Common myeloid progenitor, CD34-positive (primary cell): ENCODE measurements around the gene MUS81.

Experiments
- CTCF ChIA-PET: fragments of 350-600 bp; sonication (Branson Sonifier 250); formaldehyde crosslinking; loops from one replicate; lab custom pipeline; 2021; ENCODE audit warnings: antibody characterized with exemption; lab: Charles Lee
- POLR2A ChIA-PET: fragments of 350-600 bp; sonication (Branson Sonifier 250); formaldehyde crosslinking; loops from one replicate; lab custom pipeline; 2021; ENCODE audit warnings: antibody characterized with exemption; lab: Charles Lee
- DNase-seq, 3 donors: peaks; one replicate each; pipeline versions ENCODE4 v3.0.0 to v3.0.0-alpha.2; 2013
- H3K27ac ChIP-seq, 2 experiments: 1 replicate in 1 of 2; 2 replicates in 1 of 2; pipeline ENCODE4 v1.7.0; 2013; ENCODE audit warnings: inconsistent platforms in 2 of 2, low read length in 2 of 2, mild to moderate bottlenecking in 2 of 2, low read depth in 1 of 2, moderate library complexity in 1 of 2; ENCODE audit not compliant: severe bottlenecking in 2 of 2, insufficient read depth in 1 of 2, poor library complexity in 1 of 2
- H3K27me3 ChIP-seq, 5 experiments: replicated peaks in 2 of 5; 1 replicate in 3 of 5; 2 replicates in 2 of 5; pipeline versions ENCODE4 v1.6.1 to v1.7.0; 2013; ENCODE audit warnings: low read length in 4 of 5, mild to moderate bottlenecking in 2 of 5, moderate library complexity in 2 of 5, inconsistent platforms in 1 of 5; ENCODE audit not compliant: insufficient read depth in 5 of 5, control insufficient read depth in 4 of 5
- H3K36me3 ChIP-seq, 4 experiments: 1 replicate in 2 of 4; 2 replicates in 2 of 4; pipeline versions ENCODE4 v1.6.1 to v1.7.0; 2013; ENCODE audit warnings: low read length in 3 of 4, control low read depth in 1 of 4, mild to moderate bottlenecking in 1 of 4; ENCODE audit not compliant: control insufficient read depth in 4 of 4, insufficient read depth in 4 of 4
- H3K4me1 ChIP-seq, 4 experiments: 1 replicate in 3 of 4; 2 replicates in 1 of 4; pipeline versions ENCODE4 v1.6.1 to v1.7.1; 2013; ENCODE audit warnings: low read length in 3 of 4, mild to moderate bottlenecking in 3 of 4, control low read depth in 1 of 4, inconsistent platforms in 1 of 4, moderate library complexity in 1 of 4; ENCODE audit not compliant: control insufficient read depth in 4 of 4, insufficient read depth in 4 of 4; ENCODE audit errors: control extremely low read depth in 1 of 4
- H3K4me3 ChIP-seq, 7 experiments: 1 replicate in 4 of 7; 2 replicates in 3 of 7; pipeline versions ENCODE4 v1.5.1 to v1.7.0; 2013; ENCODE audit warnings: mild to moderate bottlenecking in 7 of 7, low read length in 6 of 7, moderate library complexity in 6 of 7, inconsistent platforms in 2 of 7, low read depth in 2 of 7, control low read depth in 1 of 7; ENCODE audit not compliant: insufficient read depth in 4 of 7, control insufficient read depth in 1 of 7; ENCODE audit errors: extremely low read depth in 1 of 7
- H3K9me3 ChIP-seq, 5 experiments: 1 replicate in 4 of 5; 2 replicates in 1 of 5; pipeline versions ENCODE4 v1.6.1 to v1.7.1; 2013; ENCODE audit warnings: low read length in 4 of 5, mild to moderate bottlenecking in 2 of 5, inconsistent platforms in 1 of 5, low read depth in 1 of 5, moderate library complexity in 1 of 5; ENCODE audit not compliant: control insufficient read depth in 4 of 5, insufficient read depth in 2 of 5; ENCODE audit errors: control extremely low read depth in 1 of 5
- WGBS: methylation state at CpG from one replicate; pipeline ENCODE4 v1.1.5; 2013; ENCODE audit not compliant: insufficient coverage; 5-methylcytosine and 5-hydroxymethylcytosine counted together

MUS81 gene

GRCh38 chr11:65894034-65894591 is 33.9 kb downstream of the MUS81 start:
- H3K36me3 ChIP-seq, result peaks cover 0 to 13% (median 5%) of the 10 kb centered on the region in 4 experiments
- H3K27me3 ChIP-seq, result no peaks in the 10 kb centered on the region
- peak overlapping the region; percentile 40 to 77 for H3K27ac ChIP-seq
- WGBS, result 12% methylated on average over 16 of the region's 16 CpGs
- H3K4me1 ChIP-seq, result peaks cover 11 to 67% (median 63%) of the 10 kb centered on the region in 4 experiments
- peak in 2 of 3 donors; percentile 64 to 78 for DNase-seq
- ChIA-PET POLR2A (interaction anchor here (0.5 to 2.2 kb wide), 7 partner anchors 9 to 784 kb away, joined by 3 to 8 read pairs (median 5); partner anchors contain the start of genes C11orf68, CFL1, CTSW and DRAP1), CTCF (interaction anchor here (0.6 to 2.3 kb wide), 8 partner anchors 9 to 68 kb away, joined by 3 to 7 read pairs (median 4); no protein-coding TSS in a partner anchor)
- H3K4me3 ChIP-seq, result peak overlapping the region in 6 of 7 experiments; percentile 29 to 70 (median 53)
- no peaks in the 10 kb centered on the region for H3K9me3 ChIP-seq

DNA sequence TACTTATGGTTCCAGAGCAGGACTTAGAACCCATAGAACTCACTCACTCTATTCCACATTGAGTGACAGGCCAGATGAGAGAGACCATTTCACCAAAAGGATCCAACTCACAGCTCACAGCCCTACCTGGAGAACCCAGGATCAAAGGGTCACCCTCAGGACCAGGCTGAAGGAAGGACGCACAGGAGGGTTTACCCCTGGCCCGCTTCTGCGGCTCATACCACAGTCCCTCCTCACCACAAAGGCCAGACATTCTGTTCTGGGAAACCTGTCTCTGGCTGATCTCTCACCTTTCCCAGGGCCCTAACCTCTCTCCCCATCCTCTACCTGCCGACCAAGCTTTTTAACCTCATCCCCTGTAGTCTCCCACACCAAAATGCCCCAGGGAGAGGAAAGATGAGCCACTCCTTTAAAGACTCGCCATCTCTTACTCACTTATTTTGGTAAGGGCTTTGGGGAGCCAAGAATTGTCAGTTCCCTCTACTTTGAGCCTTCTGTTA is 35.3 kb downstream of the MUS81 start:
- Histone ChIP-seq H3K4me1 (peaks cover 5 to 64% (median 61%) of the 10 kb centered on the region in 4 experiments), H3K9me3 (no peaks in the 10 kb centered on the region), H3K4me3 (no peak overlapping the region), H3K27ac (no peak overlapping the region), H3K36me3 (peaks cover 0 to 13% (median 5%) of the 10 kb centered on the region in 4 experiments), H3K27me3 (no peaks in the 10 kb centered on the region)
- ChIA-PET POLR2A (no interaction called here), CTCF (interaction anchor here (4.3 kb wide), 1 partner anchor 10 kb away, joined by 41 read pairs; the partner anchor contains the start of gene FIBP)
- 96% methylated on average over 3 of the region's 5 CpGs for WGBS
- DNase-seq, result no peak

GRCh38 chr11:65896034-65896999 is 36.1 kb downstream of the MUS81 start:
- Histone ChIP-seq H3K4me3 (no peak overlapping the region), H3K4me1 (peaks cover 5 to 64% (median 55%) of the 10 kb centered on the region in 4 experiments), H3K36me3 (peaks cover 0 to 13% (median 5%) of the 10 kb centered on the region in 4 experiments), H3K27me3 (no peaks in the 10 kb centered on the region), H3K9me3 (no peaks in the 10 kb centered on the region), H3K27ac (no peak overlapping the region)
- WGBS, result 97% methylated on average over 12 of the region's 14 CpGs
- DNase-seq, result no peak
- ChIA-PET POLR2A (interaction anchor here (0.6 to 1.0 kb wide), 2 partner anchors 19 to 87 kb away, joined by 4 read pairs; no protein-coding TSS in a partner anchor), CTCF (interaction anchor here (0.9 to 4.3 kb wide), 3 partner anchors 10 to 184 kb away, joined by 3 to 41 read pairs (median 4); partner anchors contain the start of genes FIBP and KAT5)

GRCh38 chr11:65897020-65897471 is 36.8 kb downstream of the MUS81 start:
- H3K4me1 ChIP-seq, result peaks cover 3 to 59% (median 52%) of the 10 kb centered on the region in 4 experiments
- no peak overlapping the region for H3K4me3 ChIP-seq
- WGBS, result 98% methylated on average over 4 of the region's 4 CpGs

DNA sequence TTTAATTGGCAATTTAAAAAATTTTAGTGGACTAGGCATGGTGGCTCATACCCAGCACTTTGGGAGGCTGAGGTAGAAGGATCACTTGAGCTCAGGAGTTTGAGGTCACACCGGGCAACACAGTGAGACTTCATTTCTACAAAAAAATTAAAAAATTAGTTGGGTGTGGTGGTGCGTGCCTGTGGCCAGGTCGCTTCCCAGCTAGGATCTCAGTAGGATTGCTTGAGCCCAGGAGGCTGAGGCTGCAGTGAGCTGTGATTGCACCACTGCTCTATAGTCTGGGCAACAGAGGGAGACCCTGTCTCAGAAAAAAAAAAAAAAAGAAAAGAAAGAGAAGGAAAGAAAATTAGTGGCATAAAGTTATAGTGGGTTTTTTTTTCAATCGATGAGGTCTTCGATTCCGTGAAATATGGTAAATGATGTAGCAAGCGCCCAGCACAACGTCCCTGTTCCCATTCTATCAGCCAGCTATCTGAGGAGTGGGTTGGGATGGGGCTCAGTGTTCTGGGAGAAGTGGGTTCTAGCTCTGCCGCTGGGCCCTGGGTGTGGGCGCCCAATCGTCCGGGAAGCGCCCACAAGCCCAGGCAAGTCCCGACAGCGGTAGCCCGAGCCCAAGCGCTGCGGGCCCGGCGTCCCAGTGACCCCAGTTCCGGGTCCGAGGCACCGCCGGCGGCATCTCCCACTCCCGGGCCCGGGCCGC is 38.6 kb downstream of the MUS81 start:
- Histone ChIP-seq H3K36me3 (peaks cover 0 to 9% (median 0%) of the 10 kb centered on the region in 4 experiments), H3K27me3 (no peaks in the 10 kb centered on the region), H3K9me3 (no peaks in the 10 kb centered on the region), H3K4me3 (peak overlapping the region; percentile 55 to 89 (median 77)), H3K4me1 (peaks cover 3 to 58% (median 49%) of the 10 kb centered on the region in 4 experiments), H3K27ac (peak overlapping the region in 1 of 2 experiments; percentile 77)
- 28% methylated on average over 18 of the region's 28 CpGs for WGBS
- no peak for DNase-seq
- CTCF ChIA-PET, result interaction anchor here (0.9 to 4.8 kb wide), 8 partner anchors 9 to 29 kb away, joined by 3 to 41 read pairs (median 5); partner anchors contain the start of genes CCDC85B and FIBP
- POLR2A ChIA-PET, result interaction anchor here (0.6 to 5.5 kb wide), 4 partner anchors 8 to 63 kb away, joined by 3 to 33 read pairs (median 5); partner anchors contain the start of genes CCDC85B and SART1

More at GRCh38 chr11:65897020-65897471, 36.8 kb downstream of the MUS81 start:
- no peak overlapping the region for H3K27ac ChIP-seq
- no peak for DNase-seq
- no peaks in the 10 kb centered on the region for H3K9me3 ChIP-seq
- peaks cover 0 to 13% (median 5%) of the 10 kb centered on the region in 4 experiments for H3K36me3 ChIP-seq
- H3K27me3 ChIP-seq, result no peaks in the 10 kb centered on the region
- ChIA-PET CTCF (interaction anchor here (0.9 to 4.3 kb wide), 3 partner anchors 11 to 185 kb away, joined by 3 to 41 read pairs (median 4); partner anchors contain the start of genes FIBP and KAT5), POLR2A (interaction anchor here (1.0 kb wide), 1 partner anchor 19 kb away, joined by 4 read pairs; no protein-coding TSS in a partner anchor)
